Left lobe of liver (tissue), 2 donors: Measurements from ENCODE around the gene GM2A. TPM values are rescaled to one million over a fixed set of nuclear protein-coding genes. Genes with fewer than 3 reads are reported as not detected.

Experiments used
- ATAC-seq: fragments of 200-7000 bp; cut with Tn5 transposase; one replicate; pipeline ENCODE4 v1.9.1; 2020; ENCODE audit warnings: mild to moderate bottlenecking, moderate library complexity
- DNase-seq: peaks from one replicate; pipeline ENCODE4 v3.0.0-alpha.2; 2020; ENCODE audit warnings: low spot score
- total RNA-seq: library from RNA; stranded (reverse); gene quantifications from one replicate; pipeline ENCODE4 v1.2.1, GENCODE V29; 2021
- donor health status: DM: no; HTN: no; CAD: no; lungs with moderate emphysema.
- donor health status: DM: no; HTN: yes; CAD: no.

The GM2A gene
- 13.2 TPM for total RNA-seq

GRCh38 chr5:151252762-151253604 lies at the start of gene GM2A:
GM2A (plus strand) TSS chr5:151253185; CDS start chr5:151253217, 32 bp downstream.
- DNase-seq (peak; percentile 100), ATAC-seq (peak; percentile 85)

DNA sequence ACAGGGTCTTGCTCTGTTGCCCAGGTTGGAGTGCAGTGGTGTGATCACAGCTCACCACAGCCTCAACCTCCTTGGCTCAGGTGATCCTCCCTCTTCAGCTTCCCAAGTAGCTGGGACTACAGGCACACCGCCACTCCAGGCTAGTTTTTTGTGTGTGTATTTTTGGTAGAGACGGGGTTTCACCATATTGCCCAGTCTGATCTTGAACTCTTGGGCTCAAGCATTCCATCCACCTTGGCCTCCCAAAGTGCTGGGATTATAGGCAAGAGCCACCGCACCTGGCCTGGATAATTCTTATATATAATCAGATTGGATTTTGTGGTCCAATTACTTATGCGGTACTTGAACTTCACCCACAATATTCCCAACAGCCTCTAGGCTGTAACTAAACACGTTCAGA lies 48.9 kb upstream of the GM2A start:
- ATAC-seq (no peak), DNase-seq (peak; percentile 11)

- no peak for ATAC-seq
- DNase-seq, result peak; percentile 41
Observed at GRCh38 chr5:151205411-151205810, 47.6 kb upstream of the GM2A start.

GRCh38 chr5:151208481-151208914 lies 44.5 kb upstream of the GM2A start:
- peak; percentile 47 for DNase-seq
- ATAC-seq, result peak; percentile 42

GRCh38 chr5:151212406-151212798 lies 40.6 kb upstream of the GM2A start:
- ATAC-seq (no peak), DNase-seq (peak; percentile 16)

DNA sequence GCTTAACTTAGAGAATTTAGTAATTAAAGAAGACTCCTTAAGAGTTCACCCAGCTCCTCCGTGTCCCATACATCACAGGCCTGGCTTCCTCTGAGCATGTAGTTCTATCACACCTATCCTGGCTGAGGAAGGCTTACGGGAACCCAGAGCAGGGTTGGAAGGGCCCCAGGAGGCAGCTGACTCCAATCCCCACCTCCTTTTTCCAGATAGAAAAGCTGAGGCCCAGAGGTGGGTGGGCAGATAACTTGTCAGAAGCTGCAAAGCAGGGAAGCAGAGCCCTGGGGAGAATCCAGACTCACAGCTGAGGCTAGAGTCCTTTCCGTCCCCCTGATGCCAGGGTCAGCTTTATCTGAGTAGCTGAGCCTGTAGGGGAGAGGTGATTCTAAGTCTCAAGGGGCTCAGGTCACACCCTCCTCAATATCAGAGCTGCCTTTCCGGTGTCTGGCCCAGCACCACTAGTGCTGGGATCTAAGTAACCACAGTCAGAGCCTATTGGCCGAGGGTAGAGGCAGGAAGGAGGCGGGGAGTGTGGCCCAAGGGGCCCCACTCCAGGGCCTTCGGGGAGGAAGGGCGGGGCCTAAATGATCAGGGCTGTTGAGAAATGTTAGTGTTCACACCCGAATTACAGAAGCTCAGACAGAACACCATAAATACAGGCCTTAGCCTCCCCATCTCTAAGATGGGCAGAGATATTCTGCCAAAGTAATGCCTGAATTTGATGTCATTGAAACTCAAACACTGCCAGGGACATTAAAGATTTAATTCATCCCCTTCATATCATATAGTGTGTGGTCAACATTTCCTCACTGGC lies 39.0 kb upstream of the GM2A start:
- ATAC-seq (peak; percentile 72), DNase-seq (peak; percentile 65)

GRCh38 chr5:151214614-151215545 lies 38.1 kb upstream of the GM2A start:
- DNase-seq (peak; percentile 51), ATAC-seq (peak; percentile 25)

DNA sequence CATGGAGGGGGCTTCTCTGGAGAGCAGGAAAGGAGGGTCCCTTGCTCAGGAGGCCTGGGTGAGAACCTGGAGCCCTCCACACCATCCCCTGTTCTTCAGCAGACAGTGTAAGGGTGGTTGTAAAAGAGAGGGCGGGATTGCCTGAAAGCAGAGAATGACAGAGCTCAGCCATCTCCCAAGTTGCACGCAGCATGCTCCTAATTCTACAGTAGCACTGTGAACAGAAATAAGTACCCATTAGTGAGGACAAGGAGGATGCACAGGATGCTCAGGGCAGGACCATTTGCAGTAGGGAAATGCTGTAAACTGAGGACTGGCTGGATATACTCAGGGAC lies 37.5 kb upstream of the GM2A start:
- ATAC-seq (no peak), DNase-seq (no peak)

DNA sequence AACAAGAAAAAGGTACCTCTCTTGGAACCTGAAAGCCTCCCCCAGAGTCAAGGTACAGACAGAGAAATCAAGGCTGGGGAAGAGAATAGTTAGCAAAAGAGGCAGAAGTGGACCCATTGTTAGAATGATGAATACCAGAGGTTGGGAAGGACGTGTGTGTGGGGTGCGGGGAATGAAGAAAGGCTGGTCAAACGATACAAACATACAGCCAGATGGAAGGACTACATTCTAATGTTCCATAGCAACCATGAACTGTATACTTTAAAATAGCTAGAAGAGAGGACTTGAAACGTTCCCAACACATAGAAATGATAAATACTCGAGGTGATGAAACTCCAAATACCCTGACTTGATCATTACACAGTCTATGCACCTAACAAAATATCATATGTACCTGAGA lies 36.2 kb upstream of the GM2A start:
- ATAC-seq (no peak), DNase-seq (no peak)

DNA sequence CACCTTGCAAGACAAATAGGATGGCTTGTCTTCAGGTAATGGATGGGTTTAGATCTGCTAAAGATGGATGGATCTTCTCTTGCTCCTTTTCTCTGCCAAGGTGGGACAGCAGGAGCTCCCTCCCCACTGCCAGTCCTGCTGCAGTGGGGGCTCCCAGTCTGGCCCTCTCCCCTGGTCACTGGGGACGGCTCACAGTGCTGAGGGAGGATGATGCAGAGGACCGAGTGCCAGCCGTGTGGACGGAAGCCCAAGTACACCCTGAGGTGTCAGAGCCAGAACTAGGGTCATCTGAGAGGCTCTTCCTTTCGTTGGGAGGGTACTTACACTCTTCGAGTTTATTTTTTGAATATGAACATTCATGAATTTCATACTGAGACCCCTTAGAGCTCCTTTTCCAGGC lies 34.8 kb upstream of the GM2A start:
- ATAC-seq, result no peak
- DNase-seq, result no peak

- no peak for ATAC-seq
- DNase-seq, result no peak
Observed at GRCh38 chr5:151219138-151219537, 33.8 kb upstream of the GM2A start.

GRCh38 chr5:151219789-151220188 lies 33.2 kb upstream of the GM2A start:
- ATAC-seq (no peak), DNase-seq (no peak)

DNA sequence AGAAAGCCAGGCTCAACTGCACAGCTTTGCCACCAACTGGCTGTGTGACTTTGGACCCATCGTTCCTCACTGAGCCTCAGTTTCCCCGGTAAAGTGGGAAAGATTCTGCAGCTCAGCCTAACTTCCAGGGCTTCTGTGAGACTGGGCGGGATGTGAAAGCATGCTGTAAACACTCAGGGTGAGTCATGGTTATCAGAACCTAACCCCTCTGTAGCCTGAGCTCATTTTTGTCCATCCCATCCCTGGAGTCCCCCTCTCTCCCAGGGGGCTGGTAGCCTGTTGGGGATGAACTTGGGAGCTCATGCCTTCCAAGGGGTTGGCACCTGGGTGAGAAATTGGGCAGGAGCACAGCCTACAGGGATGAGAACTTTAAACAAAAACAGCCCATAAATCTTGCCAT lies 31.4 kb upstream of the GM2A start:
- ATAC-seq (no peak), DNase-seq (no peak)

GRCh38 chr5:151222054-151222789 lies 30.8 kb upstream of the GM2A start:
- DNase-seq, result no peak
- no peak for ATAC-seq

DNA sequence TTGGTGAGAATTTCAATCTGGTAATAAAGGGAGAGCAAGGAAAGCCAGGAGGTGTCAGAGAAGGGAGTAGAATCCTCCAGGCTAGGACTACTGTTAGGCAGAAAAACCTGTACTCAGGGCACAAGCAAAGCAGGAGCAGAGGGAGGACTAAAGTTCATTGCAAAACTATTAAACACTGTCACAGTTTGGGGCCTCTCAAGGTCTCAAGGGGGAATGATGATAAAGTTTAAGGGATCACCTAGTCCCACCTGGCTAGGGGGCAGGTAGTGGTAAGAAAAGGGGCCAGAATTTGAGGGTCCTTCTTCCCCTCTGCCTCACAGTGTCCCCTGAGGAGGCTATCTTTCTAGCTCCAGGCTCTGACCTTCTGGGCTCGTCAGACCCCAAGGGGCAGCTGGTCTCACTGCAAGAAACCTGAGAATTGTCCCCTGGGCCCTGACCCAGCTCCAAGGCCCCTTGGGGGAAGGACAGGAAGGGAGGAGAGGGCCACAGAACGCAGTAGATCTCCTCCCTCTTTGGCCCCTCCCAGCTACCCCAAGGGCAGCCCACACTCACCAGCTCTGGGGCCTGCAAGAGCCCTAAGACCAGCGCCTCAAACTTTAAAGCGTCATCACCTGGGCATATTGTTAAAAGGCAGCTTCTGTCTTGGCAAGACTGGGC lies 30.1 kb upstream of the GM2A start:
- DNase-seq, result no peak
- ATAC-seq, result peak; percentile 67

- ATAC-seq (peak; percentile 93), DNase-seq (peak; percentile 83)
Observed at GRCh38 chr5:151223447-151224264, 29.3 kb upstream of the GM2A start, which contains the start of gene CCDC69. CCDC69 (minus strand) TSS chr5:151224092; CDS start chr5:151223970, 122 bp downstream.

DNA sequence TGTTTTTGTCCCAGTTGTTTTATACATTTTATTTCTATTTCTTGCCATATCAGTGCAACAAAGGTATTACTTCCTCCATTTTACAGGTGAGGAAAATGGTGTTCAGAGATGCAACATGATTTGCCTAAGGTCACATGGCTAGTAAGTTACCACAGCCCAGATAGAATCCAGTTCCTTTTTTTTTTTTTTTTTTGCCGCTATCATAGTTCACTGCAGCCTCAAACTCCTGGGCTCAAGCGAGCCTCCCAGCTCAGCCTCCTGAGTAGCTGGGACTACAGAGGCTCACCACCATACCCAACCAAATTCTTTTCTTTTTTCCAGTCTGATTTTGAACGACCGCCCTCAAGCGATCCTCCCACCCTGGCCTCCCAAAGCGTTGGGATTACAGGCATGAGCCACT lies 28.6 kb upstream of the GM2A start:
- ATAC-seq (no peak), DNase-seq (no peak)

DNA sequence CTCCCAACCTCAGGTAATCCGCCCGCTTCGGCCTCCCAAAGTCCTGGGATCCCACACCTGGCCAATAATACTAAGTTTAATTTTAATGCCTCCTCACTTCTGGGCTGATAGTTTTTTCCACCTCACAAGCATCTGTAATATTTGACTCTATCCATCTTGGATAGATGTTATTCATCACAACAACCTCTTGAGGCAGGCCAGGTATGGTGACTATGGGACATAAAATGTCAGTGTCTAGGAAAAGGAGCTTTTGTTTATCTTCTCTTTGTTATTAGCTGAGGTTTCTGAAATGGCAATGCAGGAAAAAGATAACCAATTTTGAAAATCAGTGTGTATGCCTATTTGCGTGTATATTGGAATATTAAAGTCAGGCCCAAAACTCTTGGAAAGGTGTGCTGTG lies 27.9 kb upstream of the GM2A start:
- no peak for ATAC-seq
- no peak for DNase-seq

GRCh38 chr5:151225475-151225874 lies 27.5 kb upstream of the GM2A start:
- DNase-seq (no peak), ATAC-seq (no peak)
